Measurements from ENCODE around the gene SPDL1.

The SPDL1 gene

DNA sequence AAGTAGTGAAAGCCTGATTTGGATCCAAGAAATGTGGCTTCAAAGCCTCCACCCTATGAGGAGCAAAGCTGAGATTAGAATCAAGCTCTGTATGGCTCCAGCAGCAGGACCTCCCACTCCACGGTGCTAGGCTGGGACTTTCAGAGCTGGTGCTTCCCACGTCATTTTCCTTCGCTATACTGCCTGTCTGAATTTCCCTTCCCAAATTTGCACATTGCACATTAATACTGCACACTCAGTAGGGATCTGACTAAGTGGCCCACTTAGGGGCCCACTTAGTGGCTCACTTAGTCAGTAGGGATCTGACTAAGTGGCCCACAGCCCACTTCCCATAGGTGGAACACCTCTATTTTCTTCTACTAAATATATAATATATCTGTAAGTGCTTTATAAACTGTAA lies 14.1 kb upstream of the SPDL1 start:
- TF ChIP-seq, protein P1, sequence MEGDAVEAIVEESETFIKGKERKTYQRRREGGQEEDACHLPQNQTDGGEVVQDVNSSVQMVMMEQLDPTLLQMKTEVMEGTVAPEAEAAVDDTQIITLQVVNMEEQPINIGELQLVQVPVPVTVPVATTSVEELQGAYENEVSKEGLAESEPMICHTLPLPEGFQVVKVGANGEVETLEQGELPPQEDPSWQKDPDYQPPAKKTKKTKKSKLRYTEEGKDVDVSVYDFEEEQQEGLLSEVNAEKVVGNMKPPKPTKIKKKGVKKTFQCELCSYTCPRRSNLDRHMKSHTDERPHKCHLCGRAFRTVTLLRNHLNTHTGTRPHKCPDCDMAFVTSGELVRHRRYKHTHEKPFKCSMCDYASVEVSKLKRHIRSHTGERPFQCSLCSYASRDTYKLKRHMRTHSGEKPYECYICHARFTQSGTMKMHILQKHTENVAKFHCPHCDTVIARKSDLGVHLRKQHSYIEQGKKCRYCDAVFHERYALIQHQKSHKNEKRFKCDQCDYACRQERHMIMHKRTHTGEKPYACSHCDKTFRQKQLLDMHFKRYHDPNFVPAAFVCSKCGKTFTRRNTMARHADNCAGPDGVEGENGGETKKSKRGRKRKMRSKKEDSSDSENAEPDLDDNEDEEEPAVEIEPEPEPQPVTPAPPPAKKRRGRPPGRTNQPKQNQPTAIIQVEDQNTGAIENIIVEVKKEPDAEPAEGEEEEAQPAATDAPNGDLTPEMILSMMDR (IDR thresholded peaks at IDR 0.05; ENCODE audit: insufficient read depth, low read depth, low read length, missing control alignments) = no peak
- no peak overlapping the region for H3K4me3 ChIP-seq (ENCODE audit: low read depth, low read length)
- peak; percentile 9 for DNase-seq (ENCODE audit: low read depth)

DNA sequence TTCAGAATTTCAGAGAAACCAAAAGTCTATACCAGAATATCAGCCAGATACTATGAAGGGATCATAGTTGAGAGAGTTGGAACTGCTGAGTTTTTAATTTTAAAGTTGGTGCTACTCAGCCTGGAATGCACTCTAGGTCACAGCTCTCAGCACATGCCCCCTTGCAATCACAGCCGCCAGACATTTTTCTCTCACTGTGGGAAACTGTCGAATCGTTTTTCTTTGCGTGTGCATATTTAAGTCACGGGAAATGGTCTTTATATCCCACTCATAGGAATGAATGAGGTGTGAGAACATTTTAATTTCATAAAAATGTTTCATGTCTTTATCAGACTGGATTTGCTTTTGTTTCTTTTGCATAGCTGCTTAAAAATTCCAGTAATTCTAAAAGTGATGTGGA lies 12.2 kb upstream of the SPDL1 start:
- DNase-seq (ENCODE audit: low read depth) = no peak
- no peak overlapping the region for H3K4me3 ChIP-seq (ENCODE audit: low read depth, low read length)
- TF ChIP-seq, protein P1 (IDR thresholded peaks at IDR 0.05; ENCODE audit: insufficient read depth, low read depth, low read length, missing control alignments) = no peak

DNA sequence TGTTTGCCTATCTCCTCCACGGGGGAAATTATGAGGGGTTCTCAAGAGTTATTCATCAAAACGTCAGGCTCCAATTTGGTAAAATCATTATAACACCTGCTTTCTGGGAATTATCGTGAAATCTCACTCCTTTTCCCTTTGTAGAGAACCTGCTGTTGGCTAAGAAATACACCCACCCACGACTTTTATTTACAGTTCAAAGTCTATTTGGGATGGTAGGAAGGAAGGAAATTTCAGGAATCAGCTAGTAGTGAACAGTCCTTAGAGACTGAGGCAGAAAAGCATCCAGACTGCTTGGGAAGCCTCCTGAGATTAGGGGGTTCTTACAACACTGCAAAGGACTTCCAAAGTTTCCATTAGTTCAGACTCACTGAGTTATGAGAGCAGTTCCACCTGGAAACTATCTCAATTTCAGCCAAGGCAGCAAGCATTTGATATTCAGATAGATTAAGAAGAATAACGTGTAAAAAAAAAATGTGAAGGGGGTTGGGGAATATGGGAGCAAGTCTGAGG lies 9.4 kb upstream of the SPDL1 start:
- no peak for DNase-seq (ENCODE audit: low read depth)
- no peak overlapping the region for H3K4me3 ChIP-seq (ENCODE audit: low read depth, low read length)
- TF ChIP-seq, protein P1 (IDR thresholded peaks at IDR 0.05; ENCODE audit: insufficient read depth, low read depth, low read length, missing control alignments) = no peak

DNA sequence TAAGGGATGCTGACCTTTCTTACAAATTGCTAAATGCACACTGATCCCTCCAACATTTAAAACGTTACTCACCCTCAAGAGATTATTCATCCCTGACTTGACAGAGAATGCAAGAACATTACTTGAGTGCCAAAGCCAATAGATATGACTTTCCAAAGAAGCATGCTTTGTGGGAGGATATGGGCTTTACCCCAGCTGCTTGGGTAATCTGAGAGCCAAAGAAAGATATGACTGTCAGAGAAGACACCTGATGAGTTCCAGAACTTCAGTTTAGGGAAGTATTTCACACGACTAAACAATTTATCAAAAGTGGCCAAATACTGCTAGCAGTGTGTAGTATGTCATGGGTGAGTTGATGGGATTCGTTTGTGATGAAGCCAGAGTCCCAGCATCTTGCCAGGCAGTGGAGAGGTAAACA lies 7.4 kb upstream of the SPDL1 start:
- no peak for DNase-seq (ENCODE audit: low read depth)
- H3K4me3 ChIP-seq (ENCODE audit: low read depth, low read length) = no peak overlapping the region
- TF ChIP-seq, protein P1 (IDR thresholded peaks at IDR 0.05; ENCODE audit: insufficient read depth, low read depth, low read length, missing control alignments) = no peak

DNA sequence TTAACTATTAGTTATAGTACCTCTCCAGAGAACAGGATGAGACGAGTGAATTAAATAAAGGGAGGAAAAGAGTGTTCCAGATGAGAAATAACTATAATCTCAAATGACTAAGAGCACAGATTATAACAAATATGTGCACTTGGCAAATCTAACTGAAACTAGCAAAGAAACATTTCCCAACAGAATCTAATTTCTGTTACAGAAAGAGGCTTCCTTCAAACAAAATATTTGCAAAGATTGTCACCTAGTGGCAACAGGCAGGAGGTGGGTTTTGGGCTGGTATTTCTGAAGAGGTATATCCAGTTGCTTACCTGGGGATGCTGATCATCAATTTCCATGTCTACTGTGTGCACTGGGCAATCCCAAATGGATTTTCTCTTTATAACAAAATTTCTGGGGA lies 5.6 kb upstream of the SPDL1 start:
- TF ChIP-seq, protein P1 (IDR thresholded peaks at IDR 0.05; ENCODE audit: insufficient read depth, low read depth, low read length, missing control alignments) = peak; percentile 46
- peak; percentile 23 for DNase-seq (ENCODE audit: low read depth)
- H3K4me3 ChIP-seq (ENCODE audit: low read depth, low read length) = no peak overlapping the region

DNA sequence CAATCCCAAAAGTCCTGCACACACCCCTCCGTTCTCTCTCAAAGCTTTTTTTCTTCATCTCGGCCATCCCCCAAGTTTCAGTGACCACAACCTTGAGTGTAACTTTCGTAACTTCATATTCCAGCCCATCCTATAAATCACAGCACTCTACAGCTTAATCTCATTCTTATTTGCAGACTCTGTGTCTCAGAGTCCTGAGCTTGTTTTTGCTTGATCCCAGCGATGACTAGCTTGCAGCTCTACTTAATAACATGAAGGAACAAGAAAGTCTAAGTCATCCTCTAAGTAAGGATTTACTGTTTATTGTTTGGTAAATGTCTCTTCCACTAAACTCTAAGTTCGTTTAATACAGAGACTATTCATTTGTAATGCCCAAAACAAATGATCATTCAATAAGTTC lies 2.6 kb upstream of the SPDL1 start:
- no peak for DNase-seq (ENCODE audit: low read depth)
- TF ChIP-seq, protein P1 (IDR thresholded peaks at IDR 0.05; ENCODE audit: insufficient read depth, low read depth, low read length, missing control alignments) = no peak
- no peak overlapping the region for H3K4me3 ChIP-seq (ENCODE audit: low read depth, low read length)

DNA sequence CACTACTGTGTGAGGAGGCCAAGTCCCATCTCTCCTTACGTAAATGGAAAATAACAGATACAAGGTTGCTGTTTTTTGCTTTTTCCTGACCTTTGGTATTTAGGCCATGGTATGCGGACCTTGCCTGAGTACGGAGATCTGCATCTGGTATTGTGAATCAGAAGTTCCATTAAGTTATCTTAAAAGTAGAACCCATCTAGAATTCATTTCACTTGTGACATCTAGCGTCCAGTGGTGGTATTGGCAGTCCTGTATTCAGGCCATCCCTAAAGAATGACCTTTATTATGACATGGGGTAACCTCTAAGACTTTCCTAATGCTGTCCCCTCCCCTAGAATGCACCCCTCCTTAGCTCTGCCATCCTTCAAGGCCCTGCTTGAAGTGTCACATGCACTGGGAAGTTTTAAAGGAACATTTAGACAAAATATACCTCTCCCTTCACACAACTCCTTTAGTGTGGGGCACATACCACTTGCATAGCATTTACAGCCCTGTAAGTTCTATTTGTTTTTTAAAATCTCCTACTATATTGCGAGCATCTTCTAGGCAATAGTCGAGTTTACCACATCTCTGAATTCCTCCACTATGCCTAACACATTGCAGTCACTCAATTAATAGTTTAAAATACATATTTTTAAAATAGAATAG lies 1.9 kb upstream of the SPDL1 start:
- peak; percentile 70 for DNase-seq (ENCODE audit: low read depth)
- TF ChIP-seq, protein P1 (IDR thresholded peaks at IDR 0.05; ENCODE audit: insufficient read depth, low read depth, low read length, missing control alignments) = peak; percentile 77
- H3K4me3 ChIP-seq (ENCODE audit: low read depth, low read length) = no peak overlapping the region
